GM23338 (cell line): ENCODE data around the gene UCN2. TPM values are rescaled to one million over a fixed set of nuclear protein-coding genes. Genes with fewer than 3 reads are reported as not detected.

Experiments
- ATAC-seq: fragments of 200-7000 bp; cut with Tn5 transposase; 3 replicates; pipeline ENCODE4 v1.9.1; 2020
- DNase-seq: peaks from one replicate; pipeline ENCODE4 v3.0.0-alpha.2; 2015; ENCODE audit warnings: low spot score
- H2AFZ ChIP-seq: fragments of 200-600 bp; sonication (generic); 2 replicates; pipeline ENCODE4 v1.8.0; 2016; ENCODE audit warnings: antibody characterized with exemption, mild to moderate bottlenecking, moderate library complexity
- H3F3A ChIP-seq: fragments of 200-600 bp; sonication (generic); replicated peaks from 2 replicates; pipeline ENCODE4 v1.8.0; 2017; ENCODE audit warnings: antibody characterized with exemption, mixed run types, low read depth
- H3K27ac ChIP-seq: fragments of 200-600 bp; sonication (generic); 2 replicates; pipeline ENCODE4 v1.6.1; 2016; ENCODE audit warnings: low read depth
- H3K27me3 ChIP-seq: fragments of 200-600 bp; sonication (generic); 2 replicates; pipeline ENCODE4 v1.8.0; 2016; ENCODE audit warnings: mild to moderate bottlenecking, mixed run types, moderate library complexity; ENCODE audit not compliant: insufficient read depth
- H3K36me3 ChIP-seq: fragments of 200-600 bp; sonication (generic); 2 replicates; pipeline ENCODE4 v1.8.0; 2016; ENCODE audit warnings: mild to moderate bottlenecking; ENCODE audit not compliant: insufficient read depth
- H3K4me1 ChIP-seq: fragments of 200-600 bp; sonication (generic); 2 replicates; pipeline ENCODE4 v1.8.0; 2016; ENCODE audit warnings: mild to moderate bottlenecking, moderate library complexity; ENCODE audit not compliant: insufficient read depth
- H3K4me2 ChIP-seq: fragments of 200-600 bp; sonication (generic); 2 replicates; pipeline ENCODE4 v1.7.1; 2017; ENCODE audit warnings: mixed run types
- H3K4me3 ChIP-seq: fragments of 200-600 bp; sonication (generic); 2 replicates; pipeline ENCODE4 v1.6.1; 2016; ENCODE audit warnings: mixed run types
- H3K79me2 ChIP-seq: fragments of 200-600 bp; sonication (generic); replicated peaks from 2 replicates; pipeline ENCODE4 v1.8.0; 2017; ENCODE audit warnings: mild to moderate bottlenecking; ENCODE audit not compliant: insufficient read depth
- H3K9me2 ChIP-seq: fragments of 200-600 bp; sonication (generic); 2 replicates; pipeline ENCODE4 v1.8.0; 2017; ENCODE audit not compliant: insufficient read depth
- H4K20me1 ChIP-seq: fragments of 200-600 bp; sonication (generic); replicated peaks from 2 replicates; pipeline ENCODE4 v1.8.0; 2017; ENCODE audit warnings: mild to moderate bottlenecking; ENCODE audit not compliant: insufficient read depth
- H3K27ac Mint-ChIP-seq: 2 replicates; pipeline ENCODE4 v1.8.0; 2020; ENCODE audit warnings: inconsistent platforms, mild to moderate bottlenecking, moderate library complexity, mixed read lengths
- H3K27me3 Mint-ChIP-seq: 3 replicates; pipeline ENCODE4 v1.8.0; 2022; ENCODE audit warnings: low read depth, mild to moderate bottlenecking, moderate library complexity, mixed read lengths, inconsistent platforms; ENCODE audit not compliant: insufficient read depth, poor library complexity
- H3K36me3 Mint-ChIP-seq: 3 replicates; pipeline ENCODE4 v1.8.0; 2021; ENCODE audit warnings: low read depth, mild to moderate bottlenecking, inconsistent platforms, moderate library complexity, mixed read lengths
- H3K4me1 Mint-ChIP-seq: 3 replicates; pipeline ENCODE4 v1.8.0; 2020; ENCODE audit warnings: mild to moderate bottlenecking, inconsistent platforms, mixed read lengths
- H3K4me3 Mint-ChIP-seq: 3 replicates; pipeline ENCODE4 v1.8.0; 2021; ENCODE audit warnings: moderate library complexity, mild to moderate bottlenecking, inconsistent platforms, mixed read lengths
- H3K9me3 Mint-ChIP-seq: 3 replicates; pipeline ENCODE4 v1.8.0; 2020; ENCODE audit warnings: moderate library complexity, mild to moderate bottlenecking, inconsistent platforms, mixed read lengths
- CREB1 ChIP-seq: fragments of 250-450 bp; sonication (Bioruptor Pico); IDR thresholded peaks from 2 replicates; pipeline ENCODE4 v1.5.0; 2020; ENCODE audit warnings: low read depth, mild to moderate bottlenecking, moderate library complexity
- CTCF ChIP-seq, 2 experiments: fragments of 200-600 bp in 1 of 2; sonication (generic) in 1 of 2; conservative IDR thresholded peaks; 2 replicates each; pipeline versions ENCODE4 v1.5.1 to v1.6.1; 2016 to 2017; ENCODE audit warnings: antibody characterized with exemption in 2 of 2, low read depth in 2 of 2, mild to moderate bottlenecking in 2 of 2, moderate library complexity in 1 of 2
- ETS1 ChIP-seq: IDR thresholded peaks from 2 replicates; pipeline ENCODE4 v1.6.1; 2016; ENCODE audit warnings: antibody characterized with exemption
- EZH2 ChIP-seq: fragments of 200-600 bp; sonication (generic); IDR thresholded peaks from one replicate; pipeline ENCODE4 v1.8.0; 2017; ENCODE audit warnings: antibody characterized with exemption, mild to moderate bottlenecking, low read depth; ENCODE audit not compliant: unreplicated experiment
- EZH2phosphoT487 ChIP-seq: fragments of 200-600 bp; sonication (generic); IDR thresholded peaks from one replicate; pipeline ENCODE4 v1.8.1; 2018; ENCODE audit warnings: antibody characterized with exemption; ENCODE audit not compliant: unreplicated experiment
- JUNB ChIP-seq: IDR thresholded peaks from one replicate; pipeline ENCODE4 v1.6.1; 2016; ENCODE audit warnings: antibody characterized with exemption; ENCODE audit not compliant: unreplicated experiment
- NANOG ChIP-seq: IDR thresholded peaks from 2 replicates; pipeline ENCODE4 v1.6.1; 2016; ENCODE audit warnings: antibody characterized with exemption, borderline replicate concordance
- POLR2AphosphoS5 ChIP-seq: IDR thresholded peaks from 2 replicates; pipeline ENCODE4 v1.6.1; 2016; ENCODE audit warnings: antibody characterized with exemption, low read depth
- REST ChIP-seq: IDR thresholded peaks from one replicate; pipeline ENCODE4 v1.6.1; 2018; ENCODE audit warnings: antibody characterized with exemption; ENCODE audit not compliant: unreplicated experiment
- STAT1 ChIP-seq: IDR thresholded peaks from one replicate; pipeline ENCODE4 v1.6.1; 2016; ENCODE audit warnings: antibody characterized with exemption; ENCODE audit not compliant: unreplicated experiment
- ZNF114 ChIP-seq: fragments of 250-450 bp; sonication (Bioruptor Pico); IDR thresholded peaks from 2 replicates; pipeline ENCODE4 v1.5.0; 2020; ENCODE audit warnings: mild to moderate bottlenecking, moderate library complexity
- ZNF331 ChIP-seq: fragments of 250-450 bp; sonication (Bioruptor Pico); IDR thresholded peaks from 2 replicates; pipeline ENCODE4 v1.5.0; 2020; ENCODE audit warnings: low read depth, mild to moderate bottlenecking, moderate library complexity
- polyA plus RNA-seq: library from polyadenylated mRNA; unstranded; fragments of >200 nt; fragmentation: Nextera tagmentation; extraction: Ambion mirVana; gene quantifications from 2 replicates; pipeline ENCODE4 v1.2.1, GENCODE V29; 2016
- total RNA-seq: library from RNA; depleted of rRNA; stranded (reverse); fragments of >200 nt; shearing (Covaris generic); gene quantifications from 2 replicates; pipeline ENCODE4 v1.2.3, GENCODE V29; 2014

Gene UCN2
- total and polyA plus RNA-seq, 2 experiments from 2014 or later = 0.17 TPM; not detected in 1

- TF ChIP-seq EZH2 (no peak), CREB1 (CRISPR knock-in tag) (no peak), POLR2AphosphoS5 (no peak), ZNF114 (no peak)
Observed at GRCh38 chr3:48607519-48607918, 43.9 kb upstream of the UCN2 start.

GRCh38 chr3:48601622-48601994 lies 38.0 kb upstream of the UCN2 start:
- H3K4me1 Mint-ChIP-seq = no peaks in the 10 kb centered on the region; the same call in 2 of the 3 replicates
- H3K36me3 Mint-ChIP-seq = peaks cover 87% of the 10 kb centered on the region
- no peak overlapping the region for H3K27ac Mint-ChIP-seq
- no peak for TF ChIP-seq EZH2
- TF ChIP-seq STAT1 = no peak
- no peak for TF ChIP-seq ZNF114
- no peak for TF ChIP-seq ZNF331
- no peak for TF ChIP-seq REST
- TF ChIP-seq CREB1 (CRISPR knock-in tag) = no peak
- no peak for TF ChIP-seq POLR2AphosphoS5
- no peak for TF ChIP-seq CTCF (conservative IDR thresholded peaks at IDR 0.05; ENCODE audit: low read depth in 2 of 2)
- no peak for TF ChIP-seq EZH2phosphoT487
- no peak for TF ChIP-seq JUNB
- no peak for TF ChIP-seq NANOG
- TF ChIP-seq ETS1 = no peak

More at GRCh38 chr3:48607519-48607918, 43.9 kb upstream of the UCN2 start:
- H3K9me2 ChIP-seq = no peaks in the 10 kb centered on the region
- Mint-ChIP-seq H3K4me1 (peaks cover 11% of the 10 kb centered on the region; the same call in 2 of the 3 replicates), H3K4me3 (no peak overlapping the region), H3K9me3 (no peaks in the 10 kb centered on the region; the same call in 2 of the 3 replicates), H3K27ac (no peak overlapping the region), H3K27me3 (peaks cover 9% of the 10 kb centered on the region), H3K36me3 (peaks cover 54% of the 10 kb centered on the region)
- ATAC-seq (no peak), DNase-seq (no peak)
- H3K4me2 ChIP-seq = no peak overlapping the region
- H3K36me3 ChIP-seq = peaks cover 31% of the 10 kb centered on the region
- H3K79me2 ChIP-seq = peaks cover 38% of the 10 kb centered on the region
- H4K20me1 ChIP-seq = no peaks in the 10 kb centered on the region; the same call in 1 of the 2 replicates
- H2AFZ ChIP-seq = no peak overlapping the region
- no peaks in the 10 kb centered on the region for H3K27me3 ChIP-seq
- no peak overlapping the region for H3K27ac ChIP-seq
- H3K4me1 ChIP-seq = peaks cover 15% of the 10 kb centered on the region
- H3K4me3 ChIP-seq = no peak overlapping the region
- peaks cover 24% of the 10 kb centered on the region for H3F3A ChIP-seq

More at GRCh38 chr3:48601622-48601994, 38.0 kb upstream of the UCN2 start:
- H3K36me3 ChIP-seq = peaks cover 23% of the 10 kb centered on the region
- peaks cover 15% of the 10 kb centered on the region; the same call in 1 of the 2 replicates for H3K79me2 ChIP-seq
- no peak overlapping the region for H3K4me2 ChIP-seq
- no peaks in the 10 kb centered on the region for H3K4me1 ChIP-seq
- no peaks in the 10 kb centered on the region for H3K27me3 ChIP-seq
- H3K9me2 ChIP-seq = no peaks in the 10 kb centered on the region
- ATAC-seq (no peak), DNase-seq (no peak)
- peaks cover 7% of the 10 kb centered on the region for H4K20me1 ChIP-seq
- Mint-ChIP-seq H3K27me3 (peaks cover 11% of the 10 kb centered on the region), H3K9me3 (no peaks in the 10 kb centered on the region), H3K4me3 (no peak overlapping the region)
- H2AFZ ChIP-seq = no peak overlapping the region
- H3F3A ChIP-seq = no peaks in the 10 kb centered on the region
- no peak overlapping the region for H3K4me3 ChIP-seq
- no peak overlapping the region for H3K27ac ChIP-seq
